GM10847 (cell line): ENCODE data around the gene IGSF23.

Experiments
- POLR2A ChIP-seq: IDR thresholded peaks from 2 replicates; pipeline ENCODE4 v1.6.1; 2011; ENCODE audit not compliant: insufficient read length; ENCODE audit errors: extremely low read depth

Gene IGSF23

GRCh38 chr19:44600466-44600865 lies 12.9 kb upstream of the IGSF23 start:
- no peak for TF ChIP-seq POLR2A

GRCh38 chr19:44602081-44602480 lies 11.3 kb upstream of the IGSF23 start:
- TF ChIP-seq POLR2A = no peak

GRCh38 chr19:44603201-44603945 lies 10.0 kb upstream of the IGSF23 start:
- no peak for TF ChIP-seq POLR2A

- TF ChIP-seq POLR2A = no peak
Measured at GRCh38 chr19:44604241-44604640, 9.1 kb upstream of the IGSF23 start.

GRCh38 chr19:44605547-44605946 lies 7.8 kb upstream of the IGSF23 start:
- TF ChIP-seq POLR2A = no peak

- no peak for TF ChIP-seq POLR2A
Measured at GRCh38 chr19:44607049-44607448, 6.3 kb upstream of the IGSF23 start.

GRCh38 chr19:44607917-44608316 lies 5.4 kb upstream of the IGSF23 start:
- TF ChIP-seq POLR2A = no peak

- TF ChIP-seq POLR2A = no peak
Measured at GRCh38 chr19:44608391-44608821, 5.0 kb upstream of the IGSF23 start.

GRCh38 chr19:44609219-44609618 lies 4.1 kb upstream of the IGSF23 start:
- TF ChIP-seq POLR2A = no peak

- TF ChIP-seq POLR2A = no peak
Measured at GRCh38 chr19:44611812-44612295, 1.5 kb upstream of the IGSF23 start.

GRCh38 chr19:44614313-44614712 lies 950 bp downstream of the IGSF23 start:
- no peak for TF ChIP-seq POLR2A

- no peak for TF ChIP-seq POLR2A
Measured at GRCh38 chr19:44615863-44616247, 2.5 kb downstream of the IGSF23 start.

GRCh38 chr19:44617110-44617880 lies 3.9 kb downstream of the IGSF23 start:
- no peak for TF ChIP-seq POLR2A

GRCh38 chr19:44618640-44619357 lies 5.4 kb downstream of the IGSF23 start:
- no peak for TF ChIP-seq POLR2A

- no peak for TF ChIP-seq POLR2A
Measured at GRCh38 chr19:44620667-44621066, 7.3 kb downstream of the IGSF23 start.

GRCh38 chr19:44621367-44621766 lies 8.0 kb downstream of the IGSF23 start:
- no peak for TF ChIP-seq POLR2A

GRCh38 chr19:44623080-44623479 lies 9.7 kb downstream of the IGSF23 start:
- no peak for TF ChIP-seq POLR2A
